T-cell (primary cell): Measurements from ENCODE around the gene ERG. TPM values are rescaled to one million over a fixed set of nuclear protein-coding genes. Genes with fewer than 3 reads are reported as not detected.

ENCODE experiments used
- ATAC-seq, 4 experiments: fragments of 200-7000 bp in 3 of 4; fragments of 150-1000 bp in 1 of 4; cut with Tn5 transposase; replicated peaks in 1 of 4; 1 replicate in 3 of 4; 2 replicates in 1 of 4; pipeline ENCODE4 v1.10.0; 2021; ENCODE audit warnings: moderate library complexity in 3 of 4, mild to moderate bottlenecking in 2 of 4, moderate number of reproducible peaks in 1 of 4
- CTCF ChIA-PET, 2 donors: fragments of 300-600 bp; sonication (Branson Sonifier 250); formaldehyde crosslinking; loops; one replicate each; lab custom pipeline; 2022; ENCODE audit warnings: antibody characterized with exemption in 2 of 2; lab: Charles Lee
- POLR2A ChIA-PET, 2 donors: fragments of 300-600 bp; sonication (Branson Sonifier 250); formaldehyde crosslinking; loops; one replicate each; lab custom pipeline; 2022; ENCODE audit warnings: antibody characterized with exemption in 2 of 2; lab: Charles Lee
- DNase-seq, 35 experiments: peaks; one replicate each; pipeline versions ENCODE4 v3.0.0 to v3.0.0-alpha.2; 2013 to 2023
- H3K27ac ChIP-seq: one replicate; pipeline ENCODE4 v1.5.1; 2013; ENCODE audit warnings: low read length
- H3K27me3 ChIP-seq, 2 experiments: replicated peaks in 1 of 2; 1 replicate in 1 of 2; 2 replicates in 1 of 2; pipeline versions ENCODE4 v1.6.1 to v1.7.0; 2013; ENCODE audit warnings: low read length in 1 of 2, mixed read lengths in 1 of 2; ENCODE audit not compliant: control insufficient read depth in 2 of 2, insufficient read depth in 2 of 2; ENCODE audit errors: extremely low read depth in 1 of 2
- H3K36me3 ChIP-seq, 2 donors: 1 replicate in 1 of 2; 2 replicates in 1 of 2; pipeline versions ENCODE4 v1.6.1 to v1.7.0; 2013; ENCODE audit warnings: low read length in 1 of 2; ENCODE audit not compliant: control insufficient read depth in 2 of 2, insufficient read depth in 1 of 2; ENCODE audit errors: extremely low read depth in 1 of 2
- H3K4me1 ChIP-seq, 2 experiments: 1 replicate in 1 of 2; 2 replicates in 1 of 2; pipeline versions ENCODE4 v1.6.1 to v1.7.0; 2013; ENCODE audit warnings: low read length in 2 of 2, mixed read lengths in 1 of 2; ENCODE audit not compliant: insufficient read depth in 2 of 2, control insufficient read depth in 1 of 2; ENCODE audit errors: extremely low read depth in 1 of 2
- H3K4me3 ChIP-seq, 2 donors: 1 replicate in 1 of 2; 2 replicates in 1 of 2; pipeline versions ENCODE4 v1.5.1 to v1.7.0; 2013; ENCODE audit warnings: mild to moderate bottlenecking in 2 of 2, low read length in 1 of 2, moderate library complexity in 1 of 2; ENCODE audit not compliant: control insufficient read depth in 1 of 2; ENCODE audit errors: extremely low read depth in 1 of 2
- H3K9me3 ChIP-seq: 2 replicates; pipeline ENCODE4 v1.7.0; 2013
- H3K27ac Mint-ChIP-seq, 2 donors: one replicate each; pipeline ENCODE4 v1.8.0; 2020 to 2021; ENCODE audit warnings: mild to moderate bottlenecking in 2 of 2, mixed read lengths in 2 of 2
- H3K27me3 Mint-ChIP-seq, 2 donors: one replicate each; pipeline ENCODE4 v1.8.0; 2021 to 2022; ENCODE audit warnings: mixed read lengths in 2 of 2
- H3K36me3 Mint-ChIP-seq: one replicate; pipeline ENCODE4 v1.8.0; 2021; ENCODE audit warnings: mixed read lengths
- H3K4me1 Mint-ChIP-seq, 3 donors: one replicate each; pipeline ENCODE4 v1.8.0; 2020 to 2022; ENCODE audit warnings: mixed read lengths in 3 of 3, mild to moderate bottlenecking in 1 of 3
- H3K4me3 Mint-ChIP-seq, 3 donors: one replicate each; pipeline ENCODE4 v1.8.0; 2020 to 2022; ENCODE audit warnings: mild to moderate bottlenecking in 3 of 3, mixed read lengths in 3 of 3, moderate library complexity in 3 of 3
- H3K9me3 Mint-ChIP-seq, 3 donors: one replicate each; pipeline ENCODE4 v1.8.0; 2020 to 2022; ENCODE audit warnings: mixed read lengths in 3 of 3
- WGBS: methylation state at CpG from one replicate; pipeline ENCODE4 v1.1.5; 2013; ENCODE audit warnings: missing lambda C conversion rate; ENCODE audit not compliant: insufficient coverage; 5-methylcytosine and 5-hydroxymethylcytosine counted together
- total RNA-seq, 35 experiments: library from RNA in 6 of 35; stranded (reverse) in 6 of 35; fragments of 120-200 nt in 1 of 35; gene quantifications; one replicate each; pipeline versions ENCODE4 v1.2.1 to v1.2.4 and lab custom pipeline; 2013 to 2026

Gene ERG
- total RNA-seq, 5 donors from 2014 or later (not counting 1 experiment from before 2014, with no cell fraction given), result 0.54 to 1.5 (median 0.85) TPM; not detected in 1

- 89% methylated on average over 3 of the region's 5 CpGs for WGBS
- no peak overlapping the region for H3K27ac Mint-ChIP-seq
- DNase-seq, result no peak
- Histone ChIP-seq H3K4me3 (no peak overlapping the region), H3K36me3 (no peaks in the 10 kb centered on the region), H3K27me3 (no peaks in the 10 kb centered on the region), H3K27ac (no peak overlapping the region), H3K4me1 (no peaks in the 10 kb centered on the region), H3K9me3 (no peaks in the 10 kb centered on the region)
- ChIA-PET POLR2A (no interaction called here), CTCF (no interaction called here)
- peaks cover 3 to 11% of the 10 kb centered on the region in 2 donors for H3K27me3 Mint-ChIP-seq
- no peaks in the 10 kb centered on the region for H3K9me3 Mint-ChIP-seq
- H3K36me3 Mint-ChIP-seq, result no peaks in the 10 kb centered on the region
- H3K4me3 Mint-ChIP-seq, result no peak overlapping the region
- H3K4me1 Mint-ChIP-seq, result no peaks in the 10 kb centered on the region
- no peak for ATAC-seq
Measured at GRCh38 chr21:38531591-38531990, 33.3 kb upstream of the ERG start.

DNA sequence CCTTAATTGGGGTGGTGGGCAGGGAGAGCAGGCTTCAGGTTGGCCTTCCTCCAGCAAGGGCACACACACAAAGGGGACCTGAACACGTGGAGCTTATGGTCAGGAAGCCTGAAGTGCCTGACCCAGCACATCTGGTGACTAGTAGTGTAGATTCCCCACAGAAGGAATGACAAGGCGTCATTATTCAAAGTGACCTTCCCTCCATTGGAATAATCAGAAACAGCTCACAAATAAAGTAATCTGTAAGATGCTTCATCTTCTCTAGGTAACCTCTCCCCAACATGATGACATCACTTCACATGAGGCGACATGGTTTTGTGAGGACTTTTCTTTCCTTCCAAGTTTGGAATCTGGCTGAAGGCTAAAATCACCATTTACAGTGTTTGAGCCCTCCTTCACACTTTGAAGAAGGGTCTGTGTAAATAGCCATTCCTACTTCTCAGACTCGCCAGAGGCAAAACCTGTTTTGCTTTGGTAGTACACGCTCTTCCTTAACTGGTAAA is 32.8 kb upstream of the ERG start:
- DNase-seq, result no peak
- no peak overlapping the region for H3K4me3 Mint-ChIP-seq
- H3K27ac Mint-ChIP-seq, result no peak overlapping the region
- ChIA-PET CTCF (no interaction called here), POLR2A (no interaction called here)
- H3K9me3 ChIP-seq, result no peaks in the 10 kb centered on the region
- peaks cover 3 to 11% of the 10 kb centered on the region in 2 donors for H3K27me3 Mint-ChIP-seq
- no peak overlapping the region for H3K4me3 ChIP-seq
- 25% methylated on average over 1 of the region's 5 CpGs for WGBS
- no peaks in the 10 kb centered on the region for H3K4me1 Mint-ChIP-seq
- H3K9me3 Mint-ChIP-seq, result no peaks in the 10 kb centered on the region
- ATAC-seq, result no peak
- no peaks in the 10 kb centered on the region for H3K36me3 Mint-ChIP-seq
- H3K4me1 ChIP-seq, result no peaks in the 10 kb centered on the region
- H3K36me3 ChIP-seq, result no peaks in the 10 kb centered on the region
- no peaks in the 10 kb centered on the region for H3K27me3 ChIP-seq
- H3K27ac ChIP-seq, result no peak overlapping the region

GRCh38 chr21:38527737-38528136 is 29.5 kb upstream of the ERG start:
- H3K9me3 ChIP-seq, result no peaks in the 10 kb centered on the region
- H3K4me3 Mint-ChIP-seq, result no peak overlapping the region
- WGBS, result 88% methylated on average over 4 of the region's 8 CpGs
- CTCF ChIA-PET, result no interaction called here
- POLR2A ChIA-PET, result no interaction called here
- no peak overlapping the region for H3K27ac Mint-ChIP-seq
- H3K27ac ChIP-seq, result no peak overlapping the region
- DNase-seq (no peak), ATAC-seq (no peak)
- no peaks in the 10 kb centered on the region for H3K4me1 Mint-ChIP-seq
- H3K9me3 Mint-ChIP-seq, result no peaks in the 10 kb centered on the region
- no peaks in the 10 kb centered on the region for H3K36me3 ChIP-seq
- no peaks in the 10 kb centered on the region for H3K4me1 ChIP-seq
- H3K36me3 Mint-ChIP-seq, result no peaks in the 10 kb centered on the region
- peaks cover 3 to 17% of the 10 kb centered on the region in 2 donors for H3K27me3 Mint-ChIP-seq
- no peaks in the 10 kb centered on the region for H3K27me3 ChIP-seq
- H3K4me3 ChIP-seq, result no peak overlapping the region

DNA sequence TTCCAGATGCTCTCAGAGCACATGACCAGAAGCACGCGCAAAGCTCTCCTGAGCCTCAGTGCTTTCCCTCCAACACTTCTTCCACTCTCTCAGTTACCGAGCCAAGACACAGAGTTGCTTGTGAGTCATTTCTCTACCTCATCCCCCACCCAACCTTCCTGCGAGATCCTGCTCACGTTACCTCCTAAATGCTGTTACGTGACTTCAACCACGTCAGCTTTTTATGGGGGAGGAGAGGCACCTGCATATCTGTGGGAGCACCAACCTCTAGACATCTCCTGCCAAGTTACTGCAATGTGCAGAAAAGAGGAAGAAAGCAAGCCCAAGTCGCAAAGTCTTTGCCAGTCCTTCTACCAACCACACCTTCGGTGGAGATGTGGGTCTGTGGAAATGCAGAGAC is 27.2 kb upstream of the ERG start:
- Mint-ChIP-seq H3K4me3 (no peak overlapping the region), H3K9me3 (peaks cover 0 to 3% (median 0%) of the 10 kb centered on the region in 3 donors), H3K27me3 (peaks cover 5 to 20% of the 10 kb centered on the region in 2 donors), H3K27ac (no peak overlapping the region), H3K4me1 (no peaks in the 10 kb centered on the region), H3K36me3 (no peaks in the 10 kb centered on the region)
- DNase-seq (no peak), ATAC-seq (no peak)
- H3K4me1 ChIP-seq, result no peaks in the 10 kb centered on the region
- H3K27ac ChIP-seq, result no peak overlapping the region
- ChIA-PET POLR2A (interaction anchor here in 1 of 2 donors (0.7 kb wide), 1 partner anchor 1122 kb away, joined by 3 read pairs; no protein-coding TSS in a partner anchor), CTCF (no interaction called here)
- no peak overlapping the region for H3K4me3 ChIP-seq
- no peaks in the 10 kb centered on the region for H3K27me3 ChIP-seq
- 85% methylated on average over 2 of the region's 9 CpGs for WGBS
- no peaks in the 10 kb centered on the region for H3K9me3 ChIP-seq
- no peaks in the 10 kb centered on the region for H3K36me3 ChIP-seq

GRCh38 chr21:38524168-38525153 is 26.2 kb upstream of the ERG start:
- WGBS, result 65% methylated on average over 2 of the region's 4 CpGs
- Histone ChIP-seq H3K9me3 (no peaks in the 10 kb centered on the region), H3K27ac (no peak overlapping the region), H3K4me1 (no peaks in the 10 kb centered on the region), H3K36me3 (no peaks in the 10 kb centered on the region), H3K27me3 (no peaks in the 10 kb centered on the region), H3K4me3 (no peak overlapping the region)
- ChIA-PET CTCF (no interaction called here), POLR2A (interaction anchor here in 1 of 2 donors (0.6 kb wide), 1 partner anchor 213 kb away, joined by 3 read pairs; no protein-coding TSS in a partner anchor)
- DNase-seq (no peak), ATAC-seq (no peak)
- no peak overlapping the region for H3K27ac Mint-ChIP-seq
- no peak overlapping the region for H3K4me3 Mint-ChIP-seq
- no peaks in the 10 kb centered on the region for H3K36me3 Mint-ChIP-seq
- peaks cover 0 to 6% (median 0%) of the 10 kb centered on the region in 3 donors for H3K9me3 Mint-ChIP-seq
- H3K27me3 Mint-ChIP-seq, result peaks cover 5 to 26% of the 10 kb centered on the region in 2 donors
- no peaks in the 10 kb centered on the region for H3K4me1 Mint-ChIP-seq

DNA sequence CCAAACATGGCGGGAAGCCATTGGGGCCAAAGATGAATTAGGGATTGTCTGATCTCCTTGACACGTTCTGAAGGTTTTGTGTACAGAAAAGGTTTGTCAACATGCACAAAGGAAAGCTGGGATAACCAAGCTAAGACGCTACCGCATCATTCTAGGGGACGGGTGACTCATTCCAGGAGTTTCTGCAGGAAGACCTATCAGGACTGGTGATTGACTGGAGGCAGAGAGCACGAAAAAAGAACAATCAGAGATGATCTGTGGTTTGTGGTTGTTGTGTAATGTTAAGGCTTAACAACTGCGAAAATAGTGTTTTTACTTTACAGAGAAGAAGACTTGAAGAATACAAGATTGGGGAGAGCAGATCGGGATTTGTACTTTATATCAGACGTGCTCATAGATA is 22.2 kb upstream of the ERG start:
- Mint-ChIP-seq H3K27ac (no peak overlapping the region), H3K4me1 (no peaks in the 10 kb centered on the region), H3K27me3 (peaks cover 6 to 17% of the 10 kb centered on the region in 2 donors), H3K4me3 (no peak overlapping the region), H3K9me3 (peaks cover 0 to 6% (median 0%) of the 10 kb centered on the region in 3 donors), H3K36me3 (no peaks in the 10 kb centered on the region)
- H3K4me1 ChIP-seq, result no peaks in the 10 kb centered on the region
- no peak overlapping the region for H3K4me3 ChIP-seq
- H3K36me3 ChIP-seq, result no peaks in the 10 kb centered on the region
- WGBS, result 46% methylated on average over 9 of the region's 9 CpGs
- ChIA-PET POLR2A (no interaction called here), CTCF (no interaction called here)
- DNase-seq (no peak), ATAC-seq (no peak)
- H3K27me3 ChIP-seq, result no peaks in the 10 kb centered on the region
- H3K27ac ChIP-seq, result no peak overlapping the region
- no peaks in the 10 kb centered on the region for H3K9me3 ChIP-seq
